Measurements from ENCODE around the gene SKAP1.

SKAP1 gene

GRCh38 chr17:48163809-48164208 lies 266.2 kb downstream of the SKAP1 start:
- peaks cover 10% of the 10 kb centered on the region for H3K27me3 ChIP-seq (ENCODE audit: insufficient read depth, poor library complexity, severe bottlenecking)
- no peak for DNase-seq (ENCODE audit: low read depth in 1 of 2, low spot score in 1 of 2)
- no peak overlapping the region for H3K27ac ChIP-seq (replicated peaks)
- H3K4me3 ChIP-seq (replicated peaks; ENCODE audit: insufficient read depth, low read length) = no peak overlapping the region
- TF ChIP-seq POLR2AphosphoS5 (IDR thresholded peaks at IDR 0.05; ENCODE audit: low read depth) (no peak), REST (IDR thresholded peaks at IDR 0.05; ENCODE audit: insufficient replicate concordance, low read depth) (no peak), GABPA (IDR thresholded peaks at IDR 0.05; ENCODE audit: low read depth) (no peak), SPI1 (IDR thresholded peaks at IDR 0.05; ENCODE audit: borderline replicate concordance, low read depth) (no peak), CTCF (IDR thresholded peaks at IDR 0.05; ENCODE audit: insufficient read depth, low read length) (no peak)

- peaks cover 5% of the 10 kb centered on the region for H3K27me3 ChIP-seq (ENCODE audit: insufficient read depth, poor library complexity, severe bottlenecking)
- no peak for TF ChIP-seq GABPA (IDR thresholded peaks at IDR 0.05; ENCODE audit: low read depth)
- no peak for TF ChIP-seq SPI1 (IDR thresholded peaks at IDR 0.05; ENCODE audit: borderline replicate concordance, low read depth)
- no peak for TF ChIP-seq CTCF (IDR thresholded peaks at IDR 0.05; ENCODE audit: insufficient read depth, low read length)
- TF ChIP-seq REST (IDR thresholded peaks at IDR 0.05; ENCODE audit: insufficient replicate concordance, low read depth) = no peak
- no peak for TF ChIP-seq POLR2AphosphoS5 (IDR thresholded peaks at IDR 0.05; ENCODE audit: low read depth)
- no peak overlapping the region for H3K27ac ChIP-seq (replicated peaks)
- no peak overlapping the region for H3K4me3 ChIP-seq (replicated peaks; ENCODE audit: insufficient read depth, low read length)
- no peak for DNase-seq (ENCODE audit: low read depth in 1 of 2, low spot score in 1 of 2)
Observed at GRCh38 chr17:48162946-48163506, 267.0 kb downstream of the SKAP1 start.

- no peak for DNase-seq (ENCODE audit: low read depth in 1 of 2, low spot score in 1 of 2)
- H3K27ac ChIP-seq (replicated peaks) = no peak overlapping the region
- peaks cover 5% of the 10 kb centered on the region for H3K27me3 ChIP-seq (ENCODE audit: insufficient read depth, poor library complexity, severe bottlenecking)
- no peak for TF ChIP-seq REST (IDR thresholded peaks at IDR 0.05; ENCODE audit: insufficient replicate concordance, low read depth)
- no peak for TF ChIP-seq GABPA (IDR thresholded peaks at IDR 0.05; ENCODE audit: low read depth)
- no peak for TF ChIP-seq SPI1 (IDR thresholded peaks at IDR 0.05; ENCODE audit: borderline replicate concordance, low read depth)
- TF ChIP-seq CTCF (IDR thresholded peaks at IDR 0.05; ENCODE audit: insufficient read depth, low read length) = no peak
- no peak overlapping the region for H3K4me3 ChIP-seq (replicated peaks; ENCODE audit: insufficient read depth, low read length)
Observed at GRCh38 chr17:48162306-48162934, 267.6 kb downstream of the SKAP1 start.

Measured in HL-60 (cell line).